T-helper 22 cell (primary cell): Measurements from ENCODE around the gene DDX27.

Experiments
- DNase-seq: peaks from one replicate; pipeline ENCODE4 v3.0.0-alpha.2; 2020; ENCODE audit warnings: low read depth

DDX27 gene

GRCh38 chr20:49288784-49289696 lies 69.8 kb downstream of the DDX27 start:
- DNase-seq = no peak

DNA sequence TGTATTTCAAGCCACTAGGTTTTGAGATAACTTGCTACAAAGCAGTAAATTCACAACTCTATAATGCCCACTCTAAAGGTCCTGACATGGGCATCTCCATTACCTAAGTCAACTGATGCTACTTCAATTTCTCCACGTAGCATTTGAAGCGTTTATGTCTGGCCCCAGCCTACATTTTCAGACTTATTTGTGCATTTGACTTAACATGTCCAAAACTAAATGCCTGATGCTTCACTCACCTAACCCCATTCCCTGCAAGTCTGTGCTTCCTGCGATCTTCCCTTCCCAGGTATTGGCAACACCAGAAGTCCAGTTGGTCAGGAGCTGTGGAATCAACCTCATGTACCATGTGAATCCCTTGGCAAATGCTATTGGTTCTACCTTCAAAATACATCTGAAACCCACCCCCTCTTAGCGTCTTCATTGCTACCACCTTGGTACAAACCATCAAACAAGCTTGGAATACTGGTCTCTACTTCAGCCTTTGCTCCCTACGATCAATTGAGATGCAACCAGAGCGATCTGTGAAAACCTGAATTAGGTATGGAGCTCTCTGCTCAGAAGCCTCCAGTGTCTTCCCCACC lies 71.5 kb downstream of the DDX27 start:
- DNase-seq = no peak

GRCh38 chr20:49291200-49291599 lies 72.0 kb downstream of the DDX27 start:
- DNase-seq = no peak

- DNase-seq = no peak
Measured at GRCh38 chr20:49292010-49292409, 72.8 kb downstream of the DDX27 start.

DNA sequence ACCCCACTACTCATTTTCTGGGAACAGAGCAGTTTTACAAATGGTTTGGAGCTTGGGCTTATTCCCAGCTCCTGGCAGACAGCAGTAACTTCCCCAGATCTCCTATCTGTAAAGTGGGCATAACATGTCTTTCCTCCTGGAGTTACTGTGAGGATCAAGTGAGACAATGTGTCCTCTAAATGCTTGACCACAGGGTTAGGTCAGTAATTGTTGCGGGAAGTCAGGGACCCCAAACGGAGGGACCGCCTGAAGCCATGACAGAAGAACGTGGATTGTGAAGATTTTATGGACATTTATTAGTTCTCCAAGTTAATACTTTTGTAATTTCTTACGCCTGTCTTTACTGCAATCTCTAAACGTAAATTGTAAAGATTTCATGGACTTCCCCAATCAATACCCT lies 73.9 kb downstream of the DDX27 start:
- no peak for DNase-seq
